ENCODE data around the gene ITGA7.

GRCh38 chr12:55687746-55688145 lies 20.0 kb downstream of the ITGA7 start:
- TF ChIP-seq CTCF (IDR thresholded peaks at IDR 0.05), result no peak
- no peak for TF ChIP-seq POLR2A (IDR thresholded peaks at IDR 0.05)
- TF ChIP-seq POLR2AphosphoS5 (IDR thresholded peaks at IDR 0.05; ENCODE audit: insufficient read depth in 1 of 2, low read depth in 1 of 2), result no peak
